Ovary (tissue), 9 donors: ENCODE results near the gene TUBB6. TPM values are rescaled to one million over a fixed set of nuclear protein-coding genes. Genes with fewer than 3 reads are reported as not detected.

Experiments used
- DNase-seq, 5 donors: peaks; one replicate each; pipeline ENCODE4 v3.0.0-alpha.2; 2019 to 2020
- H3K27ac ChIP-seq, 2 donors: fragments of 200-600 bp; one replicate each; pipeline versions ENCODE4 v1.5.1 to v1.8.0; 2019 to 2022
- H3K27me3 ChIP-seq: fragments of 200-600 bp; one replicate; pipeline ENCODE4 v1.8.0; 2022
- H3K36me3 ChIP-seq: fragments of 200-600 bp; sonication (generic); one replicate; pipeline ENCODE4 v1.5.1; 2019
- H3K4me1 ChIP-seq: one replicate; pipeline ENCODE4 v1.8.1; 2013; ENCODE audit warnings: mild to moderate bottlenecking, moderate library complexity; ENCODE audit not compliant: insufficient read depth
- H3K4me3 ChIP-seq: fragments of 200-600 bp; sonication (generic); one replicate; pipeline ENCODE4 v1.5.1; 2017
- H3K9me3 ChIP-seq, 2 donors: fragments of 200-600 bp in 1 of 2; sonication (generic) in 1 of 2; one replicate each; pipeline versions ENCODE4 v1.5.1 to v1.8.1; 2013 to 2019; ENCODE audit warnings: mild to moderate bottlenecking in 1 of 2, moderate library complexity in 1 of 2
- CTCF ChIP-seq, 3 donors: fragments of 450-650 bp in 2 of 3; fragments of 200-600 bp in 1 of 3; IDR thresholded peaks; one replicate each; pipeline versions ENCODE4 v1.5.1 to v1.8.0; 2016 to 2022; ENCODE audit warnings: antibody characterized with exemption in 3 of 3, mild to moderate bottlenecking in 1 of 3
- EP300 ChIP-seq: sonication (generic); formaldehyde crosslinking; IDR thresholded peaks from one replicate; pipeline ENCODE4 v1.6.1; 2017; ENCODE audit warnings: antibody characterized with exemption
- POLR2A ChIP-seq: fragments of 450-650 bp; IDR thresholded peaks from one replicate; pipeline ENCODE4 v1.6.1; 2017; ENCODE audit warnings: antibody characterized with exemption, mild to moderate bottlenecking, moderate library complexity
- WGBS, 3 donors: extraction: QIAGEN DNeasy Blood & Tissue Kit in 1 of 3; methylation state at CpG; one replicate each; pipeline versions ENCODE4 v1.1.5 to v1.1.7; 2013 to 2017; 5-methylcytosine and 5-hydroxymethylcytosine counted together
- intact Hi-C, 4 donors: fragments of 100-400 bp; cut with DNase I; formaldehyde crosslinking; loops; one replicate each; pipeline versions ENCODE4 v1.11.0 to v1.15.1; 2022 to 2023
- polyA plus RNA-seq, 2 donors: library from polyadenylated mRNA; stranded (reverse); fragments of 200-250 nt in 1 of 2; fragments of 350-450 nt in 1 of 2; fragmentation: Illumina TruSeq in 1 of 2; extraction: RNeasy Lipid Tissue Mini Kit (QIAGEN cat#74804) in 1 of 2; gene quantifications; one replicate each; pipeline ENCODE4 v1.2.3, GENCODE V29; 2013 to 2014
- total RNA-seq, 7 donors: library from RNA; depleted of rRNA in 2 of 7; stranded (reverse); fragments of >200 nt in 2 of 7; fragmentation: NEBNext Ultra II Directional in 3 of 7; extraction: Animal tissue kit (Norgen Biotek cat#: 25700) in 3 of 7; gene quantifications; one replicate each; pipeline versions ENCODE4 v1.1.0 to v1.2.4, GENCODE V29; 2016 to 2023
- donor health status: DM: no; HTN: no; CAD: no; lungs with moderate emphysema.
- donor health status: DM: no; HTN: no; CAD: no.
- donor health status: Bipolar disorder and iron deficiency.
- donor health status: DM: yes; HTN: yes; CAD: no.
- donor health status: DM: no; HTN: no; CAD: no.
- donor health status: DM: yes; HTN: yes; CAD: no.

The TUBB6 gene
- total and polyA plus RNA-seq, 9 donors = 77.3 to 155 (median 121) TPM

DNA sequence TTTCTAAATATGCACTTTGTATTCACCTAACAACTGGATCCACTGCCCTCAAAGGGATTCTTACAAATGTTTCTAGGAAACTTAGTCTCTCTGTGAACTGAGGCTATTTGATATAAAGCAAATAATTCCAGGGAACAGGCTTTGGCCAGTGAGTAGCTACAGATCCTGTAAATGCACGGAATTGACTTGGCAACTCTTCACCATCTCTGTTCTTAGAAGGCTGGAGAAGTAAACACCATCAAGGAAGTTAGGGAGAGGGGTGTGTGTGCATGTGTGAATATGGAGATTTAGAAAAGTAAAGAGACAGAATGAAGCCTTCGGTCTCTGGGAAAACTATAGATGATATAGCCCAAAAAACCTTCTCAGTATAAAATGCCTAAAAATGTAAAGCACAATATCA lies 43.2 kb upstream of the TUBB6 start:
- no peak for DNase-seq
- no peaks in the 10 kb centered on the region for H3K9me3 ChIP-seq
- H3K4me1 ChIP-seq = no peaks in the 10 kb centered on the region
- no peak overlapping the region for H3K27ac ChIP-seq
- intact Hi-C loops = no loop called here
- H3K4me3 ChIP-seq = no peak overlapping the region
- no peaks in the 10 kb centered on the region for H3K36me3 ChIP-seq
- H3K27me3 ChIP-seq = no peaks in the 10 kb centered on the region
- 56 to 63% (median 61%) methylated on average over 2 of the region's 2 CpGs for WGBS, 3 donors
- no peak for TF ChIP-seq EP300
- TF ChIP-seq CTCF (IDR thresholded peaks at IDR 0.05) = no peak
- no peak for TF ChIP-seq POLR2A

- Histone ChIP-seq H3K27me3 (no peaks in the 10 kb centered on the region), H3K4me3 (peak overlapping the region; percentile 46), H3K36me3 (no peaks in the 10 kb centered on the region), H3K9me3 (no peaks in the 10 kb centered on the region), H3K4me1 (no peaks in the 10 kb centered on the region), H3K27ac (peak overlapping the region in 1 of 2 donors; percentile 47)
- DNase-seq = peak; percentile 78 to 91 (median 83)
- TF ChIP-seq EP300 (peak; percentile 34), CTCF (IDR thresholded peaks at IDR 0.05) (peak; percentile 52 to 94 (median 81)), POLR2A (peak; percentile 17)
- WGBS, 3 donors = 18 to 19% (median 18%) methylated on average over 51 of the region's 51 CpGs
- intact Hi-C loops = loop anchor here in 3 of 4 donors (10.0 kb wide), 2 partner anchors 103 to 383 kb away; partner anchors contain the start of genes AFG3L2 (in 2 of the 3) and SPIRE1 (in 1 of the 3)
Measured at GRCh38 chr18:12271376-12272235, 36.4 kb upstream of the TUBB6 start.

DNA sequence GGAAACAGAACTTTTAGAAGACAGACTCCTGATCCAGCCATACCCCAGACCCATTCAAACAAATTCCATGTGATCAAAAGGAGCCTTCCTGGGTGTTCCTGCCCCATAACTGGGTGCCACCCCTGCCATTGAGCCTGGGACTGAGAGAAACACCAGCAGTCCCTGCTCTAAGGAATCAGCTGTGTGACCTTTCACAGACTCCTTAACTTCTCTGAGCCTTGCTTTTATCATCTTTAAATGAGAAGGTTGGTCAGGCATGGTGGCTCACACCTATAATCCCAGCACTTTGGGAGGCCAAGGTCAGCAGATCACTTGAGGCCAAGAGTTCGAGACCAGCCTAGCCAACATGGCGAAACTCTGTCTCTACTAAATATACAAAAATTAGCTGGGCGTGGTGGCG lies 33.2 kb upstream of the TUBB6 start:
- Histone ChIP-seq H3K9me3 (no peaks in the 10 kb centered on the region), H3K4me3 (no peak overlapping the region), H3K27me3 (no peaks in the 10 kb centered on the region), H3K27ac (no peak overlapping the region), H3K36me3 (no peaks in the 10 kb centered on the region), H3K4me1 (peaks cover 16% of the 10 kb centered on the region)
- 97 to 98% (median 97%) methylated on average over 4 of the region's 4 CpGs for WGBS, 3 donors
- intact Hi-C loops = loop anchor here in 3 of 4 donors (10.0 kb wide), 2 partner anchors 100 to 380 kb away; partner anchors contain the start of genes AFG3L2 (in 2 of the 3) and SPIRE1 (in 1 of the 3)
- no peak for DNase-seq
- no peak for TF ChIP-seq POLR2A
- no peak for TF ChIP-seq CTCF (IDR thresholded peaks at IDR 0.05)
- no peak for TF ChIP-seq EP300

GRCh38 chr18:12276736-12277554 lies 31.1 kb upstream of the TUBB6 start:
- H3K27ac ChIP-seq = peak overlapping the region in 1 of 2 donors; percentile 33
- no peaks in the 10 kb centered on the region for H3K9me3 ChIP-seq
- TF ChIP-seq POLR2A (no peak), CTCF (IDR thresholded peaks at IDR 0.05) (no peak), EP300 (no peak)
- peaks cover 16% of the 10 kb centered on the region for H3K4me1 ChIP-seq
- no peaks in the 10 kb centered on the region for H3K27me3 ChIP-seq
- peak in 1 of 5 donors; percentile 53 for DNase-seq
- no peak overlapping the region for H3K4me3 ChIP-seq
- intact Hi-C loops = loop anchor here in 3 of 4 donors (10.0 kb wide), 2 partner anchors 98 to 378 kb away; partner anchors contain the start of genes AFG3L2 (in 2 of the 3) and SPIRE1 (in 1 of the 3)
- 63 to 68% (median 64%) methylated on average over 21 to 26 of the region's 26 CpGs for WGBS, 3 donors
- no peaks in the 10 kb centered on the region for H3K36me3 ChIP-seq
